ENCODE results near the gene REX1BD.
"Not testable (repeated sequence)": the region's sequence is repeated elsewhere in the genome, so short reads cannot be mapped to it uniquely, and the experiment has no call there.

Gene REX1BD

GRCh38 chr19:18588611-18589379, at the start of gene REX1BD:
Gene REX1BD (plus strand): TSS chr19:18588798. CDS start chr19:18588802, 4 bp downstream.
- in situ Hi-C loops (cut with MboI; ENCODE audit: low sequenced_read_pairs), result no loop called here

DNA sequence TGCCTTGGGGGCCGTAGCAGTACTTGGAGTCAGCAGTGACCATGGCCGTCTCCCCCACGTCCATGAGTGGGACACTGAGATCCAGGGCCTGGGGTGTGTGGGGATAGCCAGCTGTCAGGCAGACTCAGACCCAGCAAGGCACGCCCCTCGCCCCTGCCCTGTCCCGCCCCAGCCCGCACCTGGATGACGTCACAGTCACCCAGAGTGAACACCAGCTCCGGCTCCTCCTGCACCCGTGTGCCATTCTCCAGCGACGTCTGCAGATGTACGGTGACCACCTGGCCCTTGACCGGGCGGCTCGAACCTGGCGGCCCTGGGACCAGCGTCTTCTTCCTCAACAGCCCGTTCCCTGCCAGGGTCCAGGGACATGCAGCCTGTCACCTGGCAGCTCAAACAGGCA, 49.2 kb upstream of the REX1BD start:
- in situ Hi-C loops (cut with MboI; ENCODE audit: low sequenced_read_pairs), result no loop called here

DNA sequence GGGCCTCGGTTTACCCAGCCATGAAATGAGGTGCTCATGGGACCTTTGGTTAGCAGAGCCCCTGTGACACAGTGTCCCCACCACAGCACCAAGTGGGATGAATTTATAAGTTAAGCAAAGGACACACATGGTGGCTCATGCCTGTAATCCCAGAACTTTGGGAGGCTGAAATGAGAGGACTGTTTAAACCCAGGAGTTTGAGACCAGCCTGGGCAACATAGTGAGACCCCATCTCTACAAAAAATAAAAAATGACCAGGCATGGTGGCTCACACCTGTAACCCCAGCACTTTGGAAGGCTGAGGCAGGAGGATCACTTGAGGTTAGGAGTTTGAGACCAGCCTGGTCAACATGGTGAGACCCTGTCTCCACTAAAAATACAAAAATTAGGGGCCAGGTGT, 48.4 kb upstream of the REX1BD start:
- in situ Hi-C loops (cut with MboI; ENCODE audit: low sequenced_read_pairs), result not testable (repeated sequence)

DNA sequence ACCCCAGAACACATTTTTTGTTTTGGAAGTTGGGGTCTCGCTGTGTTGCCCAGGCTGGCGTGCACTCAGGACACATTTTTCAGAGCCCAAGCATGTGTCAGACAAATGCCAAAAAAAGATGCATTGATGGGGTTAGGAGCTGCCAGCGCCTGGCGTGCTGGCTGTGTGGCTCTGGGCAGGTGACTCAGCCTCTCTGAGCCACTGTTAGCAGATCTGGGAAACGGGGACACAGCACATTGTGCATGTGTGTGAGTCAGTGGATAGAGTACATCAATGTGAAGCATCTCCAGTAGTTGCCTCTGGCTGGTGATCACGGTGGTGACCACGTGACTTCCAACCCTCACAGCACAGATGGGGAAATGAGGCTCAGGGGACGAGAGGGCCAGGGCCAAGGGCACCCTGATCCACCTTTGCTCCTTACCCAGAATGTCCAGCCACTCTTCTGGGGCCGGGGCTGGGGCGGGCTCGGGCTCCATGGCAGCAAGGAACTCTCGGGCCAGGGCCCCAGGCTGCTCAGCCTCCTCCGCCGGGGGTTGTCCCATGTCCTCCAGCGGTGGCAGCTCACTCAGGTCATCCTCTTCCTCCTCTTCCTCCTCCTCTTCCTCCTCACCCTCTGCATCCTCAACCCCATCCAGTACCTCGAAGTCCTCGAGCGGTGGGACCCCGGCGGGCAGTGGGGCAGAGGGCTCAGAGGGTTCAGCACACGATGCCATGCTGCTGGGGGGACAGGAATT, 47.2 kb upstream of the REX1BD start:
- in situ Hi-C loops (cut with MboI; ENCODE audit: low sequenced_read_pairs), result no loop called here

GRCh38 chr19:18541992-18542940, 46.3 kb upstream of the REX1BD start:
- in situ Hi-C loops (cut with MboI; ENCODE audit: low sequenced_read_pairs), result no loop called here

- in situ Hi-C loops (cut with MboI; ENCODE audit: low sequenced_read_pairs), result no loop called here
These were observed 45.4 kb upstream of the REX1BD start, which contains the start of gene FKBP8 for GRCh38 chr19:18542941-18543813. Gene FKBP8 (minus strand): TSS chr19:18543573. CDS start chr19:18541970, 1,603 bp downstream.

GRCh38 chr19:18543814-18544475, 44.7 kb upstream of the REX1BD start:
- in situ Hi-C loops (cut with MboI; ENCODE audit: low sequenced_read_pairs), result no loop called here

GRCh38 chr19:18551631-18552030, 37.0 kb upstream of the REX1BD start:
- in situ Hi-C loops (cut with MboI; ENCODE audit: low sequenced_read_pairs), result no loop called here

DNA sequence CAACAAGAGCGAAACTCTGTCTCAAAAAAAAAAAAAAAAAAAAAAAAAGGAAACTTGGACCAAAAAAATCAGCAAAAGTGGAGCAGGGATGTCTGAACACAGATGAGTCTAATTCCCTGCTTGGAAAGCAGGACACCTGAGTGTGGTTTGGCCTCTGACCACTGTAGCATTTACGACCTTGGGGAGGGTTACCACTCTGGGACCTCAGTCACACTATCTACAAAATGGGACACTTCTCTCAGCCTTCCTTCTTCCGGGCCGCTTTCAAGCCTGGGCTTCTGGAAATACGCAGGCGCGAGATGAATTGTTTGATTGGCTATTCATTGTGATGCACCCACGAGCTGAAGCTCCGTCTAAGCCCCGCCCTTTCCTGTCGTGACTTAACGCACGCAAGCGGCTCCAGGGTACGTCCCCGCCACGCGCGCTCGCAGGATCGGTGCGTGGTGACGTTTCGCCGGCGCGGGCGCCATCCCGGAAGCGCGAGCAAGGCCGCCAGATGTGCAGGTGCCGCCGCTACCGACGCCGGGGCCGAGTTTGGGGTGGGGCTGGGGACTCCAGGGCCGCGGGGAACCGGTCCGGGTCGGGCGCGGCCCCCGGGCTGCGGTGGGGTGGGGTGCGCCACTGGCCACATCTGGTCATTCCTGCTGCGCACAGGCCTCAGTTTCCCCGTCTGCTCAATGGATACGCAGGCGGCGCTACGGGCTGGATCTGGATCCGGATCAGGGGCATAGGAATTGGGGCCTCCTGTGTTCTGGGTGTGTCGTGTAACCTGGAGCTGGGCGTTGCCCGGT, 31.0 kb upstream of the REX1BD start, which contains the start of gene KXD1:
TSS of gene KXD1 (plus strand) at position 460 of the 791 bp plus-strand sequence. CDS start 4,187 bp downstream, outside the sequence.
- in situ Hi-C loops (cut with MboI; ENCODE audit: low sequenced_read_pairs), result no loop called here

- in situ Hi-C loops (cut with MboI; ENCODE audit: low sequenced_read_pairs), result no loop called here
These were observed 30.4 kb upstream of the REX1BD start for GRCh38 chr19:18558202-18558555.

GRCh38 chr19:18558604-18559003, 30.0 kb upstream of the REX1BD start:
- in situ Hi-C loops (cut with MboI; ENCODE audit: low sequenced_read_pairs), result no loop called here

DNA sequence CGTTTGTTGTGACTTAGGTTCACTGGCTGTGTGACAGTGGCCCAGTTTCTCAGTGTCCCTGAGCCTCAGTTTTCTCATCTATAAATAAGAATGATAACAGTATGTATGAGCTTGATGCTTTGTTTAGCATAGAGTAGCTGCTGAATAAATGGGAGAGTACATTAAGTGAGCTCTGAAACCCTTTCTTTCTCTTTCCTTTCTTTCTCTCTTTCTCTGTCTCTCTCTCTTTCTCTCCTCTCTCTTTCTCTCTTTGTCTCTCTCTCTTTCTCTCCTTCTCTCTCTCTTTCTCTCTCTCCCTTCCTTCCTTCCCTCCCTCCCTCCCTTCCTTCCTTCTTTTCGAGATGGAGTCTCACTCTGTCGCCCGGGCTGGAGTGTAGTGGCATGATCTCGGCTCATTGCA, 28.9 kb upstream of the REX1BD start:
- in situ Hi-C loops (cut with MboI; ENCODE audit: low sequenced_read_pairs), result no loop called here

DNA sequence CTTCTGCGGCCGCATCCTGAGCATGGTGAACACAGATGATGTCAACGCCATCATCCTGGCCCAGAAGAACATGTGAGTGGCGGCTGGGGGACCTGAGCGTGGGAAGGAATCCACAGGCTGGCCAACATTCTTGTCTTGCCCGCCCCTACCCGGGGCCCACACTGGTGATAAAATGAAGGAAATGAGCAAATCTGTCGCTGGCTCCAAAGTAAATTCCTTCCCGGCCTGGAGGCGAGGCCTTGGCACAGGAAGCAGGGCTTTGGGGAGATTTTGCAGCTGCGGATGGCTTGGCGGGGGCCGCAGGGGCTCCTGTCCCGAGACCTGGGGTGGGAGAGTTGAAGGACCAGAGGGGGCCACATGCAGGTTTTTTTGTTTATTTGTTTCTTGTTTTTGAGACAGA, 26.5 kb upstream of the REX1BD start:
- in situ Hi-C loops (cut with MboI; ENCODE audit: low sequenced_read_pairs), result no loop called here

- in situ Hi-C loops (cut with MboI; ENCODE audit: low sequenced_read_pairs), result no loop called here
These were observed 21.6 kb upstream of the REX1BD start for GRCh38 chr19:18566953-18567352.

DNA sequence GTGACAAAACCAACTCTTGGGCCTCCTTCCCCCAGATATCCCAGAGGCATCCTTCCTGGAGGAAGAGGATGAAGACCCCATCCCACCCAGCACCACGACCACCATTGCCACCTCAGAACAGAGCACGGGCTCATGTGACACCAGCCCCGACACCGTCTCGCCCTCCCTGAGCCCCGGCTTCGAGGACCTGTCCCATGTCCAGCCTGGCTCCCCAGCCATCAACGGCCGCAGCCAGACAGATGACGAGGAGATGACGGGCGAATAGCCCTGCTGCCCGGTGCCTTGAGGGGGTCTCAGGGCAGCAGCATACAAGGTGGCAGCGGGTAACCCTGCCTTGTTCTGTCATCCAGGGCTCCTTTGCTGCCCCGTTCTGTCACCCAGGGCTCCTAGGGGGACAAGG, 20.2 kb upstream of the REX1BD start:
- in situ Hi-C loops (cut with MboI; ENCODE audit: low sequenced_read_pairs), result no loop called here

GRCh38 chr19:18571564-18572344, 16.8 kb upstream of the REX1BD start, which contains the start of gene UBA52:
Gene UBA52 (plus strand): TSS chr19:18571857. CDS start chr19:18573301, 1,444 bp downstream.
- in situ Hi-C loops (cut with MboI; ENCODE audit: low sequenced_read_pairs), result no loop called here

DNA sequence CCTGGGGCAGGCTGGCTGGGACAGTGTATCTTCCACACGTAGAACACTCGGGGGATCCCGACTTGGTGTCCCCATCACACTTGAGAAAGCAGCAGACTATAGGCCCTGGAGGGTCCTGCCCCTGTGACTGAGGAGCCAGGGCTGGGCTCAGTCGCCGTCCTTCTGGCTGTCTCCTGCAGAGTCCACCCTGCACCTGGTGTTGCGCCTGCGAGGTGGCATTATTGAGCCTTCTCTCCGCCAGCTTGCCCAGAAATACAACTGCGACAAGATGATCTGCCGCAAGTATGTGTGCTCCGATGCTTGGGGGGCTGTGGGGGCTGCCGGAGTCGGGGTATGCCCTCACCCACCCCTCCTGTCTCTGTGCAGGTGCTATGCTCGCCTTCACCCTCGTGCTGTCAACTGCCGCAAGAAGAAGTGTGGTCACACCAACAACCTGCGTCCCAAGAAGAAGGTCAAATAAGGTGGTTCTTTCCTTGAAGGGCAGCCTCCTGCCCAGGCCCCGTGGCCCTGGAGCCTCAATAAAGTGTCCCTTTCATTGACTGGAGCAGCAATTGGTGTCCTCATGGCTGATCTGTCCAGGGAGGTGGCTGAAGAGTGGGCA, 13.8 kb upstream of the REX1BD start:
- in situ Hi-C loops (cut with MboI; ENCODE audit: low sequenced_read_pairs), result no loop called here
